ENCODE results near the gene L2HGDH. TPM values are rescaled to one million over a fixed set of nuclear protein-coding genes. Genes with fewer than 3 reads are reported as not detected.

The L2HGDH gene
- total and polyA plus RNA-seq, 9 of the 15 experiments (the other 6 are each of a cell fraction or from before 2014, with no cell fraction given), result 1.7 to 16.1 (median 10.5) TPM

DNA sequence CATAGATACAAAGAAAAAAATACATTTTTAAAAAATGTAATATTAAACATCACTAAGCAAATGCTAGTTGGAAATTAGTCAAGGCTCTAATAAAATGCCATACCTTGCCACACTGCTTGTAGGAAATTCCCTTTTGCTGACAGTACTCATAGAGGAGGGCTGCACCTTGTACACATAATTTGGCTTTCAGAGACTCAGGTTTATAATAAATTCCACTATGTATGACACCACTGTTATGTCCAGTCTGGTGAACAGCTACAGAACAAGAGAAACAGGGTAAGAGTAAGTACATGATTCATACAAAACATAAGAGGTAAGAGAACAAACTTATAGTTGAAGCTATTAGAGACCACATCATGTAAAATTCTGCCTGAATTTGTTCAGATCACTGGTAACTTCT, 10.1 kb downstream of the L2HGDH start:
- H3K9me3 ChIP-seq (replicated peaks; ENCODE audit: control insufficient read depth, insufficient read depth, low read depth, low read length), result no peaks in the 10 kb centered on the region
- ChIA-PET CTCF (ENCODE audit: low intra/inter-chr PET ratio) (no interaction called here), POLR2A (no interaction called here)
- H3K27ac ChIP-seq (ENCODE audit: extremely low read depth, low read depth, low read length), result no peak overlapping the region
- H3K9me1 ChIP-seq (ENCODE audit: control insufficient read depth, insufficient read depth, low read length), result no peaks in the 10 kb centered on the region
- BruUV-seq (replicated peaks), result no TSS peak
- H3K4me2 ChIP-seq (ENCODE audit: insufficient read depth, low read length), result no peak overlapping the region
- H3K79me2 ChIP-seq (ENCODE audit: control insufficient read depth, insufficient read depth, low read length), result peaks cover 15% of the 10 kb centered on the region
- TF ChIP-seq ZNF79 (CRISPR knock-in tag; IDR thresholded peaks at IDR 0.05; ENCODE audit: low read depth) (no peak), FOXJ3 (CRISPR knock-in tag; IDR thresholded peaks at IDR 0.05) (no peak), ZNF76 (CRISPR knock-in tag; IDR thresholded peaks at IDR 0.05; ENCODE audit: borderline replicate concordance) (no peak), THRAP3 (IDR thresholded peaks at IDR 0.05; ENCODE audit: borderline replicate concordance) (no peak), ZNF431 (CRISPR knock-in tag; IDR thresholded peaks at IDR 0.05) (no peak)
- TF ChIP-seq, protein P1, sequence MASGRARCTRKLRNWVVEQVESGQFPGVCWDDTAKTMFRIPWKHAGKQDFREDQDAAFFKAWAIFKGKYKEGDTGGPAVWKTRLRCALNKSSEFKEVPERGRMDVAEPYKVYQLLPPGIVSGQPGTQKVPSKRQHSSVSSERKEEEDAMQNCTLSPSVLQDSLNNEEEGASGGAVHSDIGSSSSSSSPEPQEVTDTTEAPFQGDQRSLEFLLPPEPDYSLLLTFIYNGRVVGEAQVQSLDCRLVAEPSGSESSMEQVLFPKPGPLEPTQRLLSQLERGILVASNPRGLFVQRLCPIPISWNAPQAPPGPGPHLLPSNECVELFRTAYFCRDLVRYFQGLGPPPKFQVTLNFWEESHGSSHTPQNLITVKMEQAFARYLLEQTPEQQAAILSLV (tag; IDR thresholded peaks at IDR 0.05), result no peak
- TF ChIP-seq, protein P2, sequence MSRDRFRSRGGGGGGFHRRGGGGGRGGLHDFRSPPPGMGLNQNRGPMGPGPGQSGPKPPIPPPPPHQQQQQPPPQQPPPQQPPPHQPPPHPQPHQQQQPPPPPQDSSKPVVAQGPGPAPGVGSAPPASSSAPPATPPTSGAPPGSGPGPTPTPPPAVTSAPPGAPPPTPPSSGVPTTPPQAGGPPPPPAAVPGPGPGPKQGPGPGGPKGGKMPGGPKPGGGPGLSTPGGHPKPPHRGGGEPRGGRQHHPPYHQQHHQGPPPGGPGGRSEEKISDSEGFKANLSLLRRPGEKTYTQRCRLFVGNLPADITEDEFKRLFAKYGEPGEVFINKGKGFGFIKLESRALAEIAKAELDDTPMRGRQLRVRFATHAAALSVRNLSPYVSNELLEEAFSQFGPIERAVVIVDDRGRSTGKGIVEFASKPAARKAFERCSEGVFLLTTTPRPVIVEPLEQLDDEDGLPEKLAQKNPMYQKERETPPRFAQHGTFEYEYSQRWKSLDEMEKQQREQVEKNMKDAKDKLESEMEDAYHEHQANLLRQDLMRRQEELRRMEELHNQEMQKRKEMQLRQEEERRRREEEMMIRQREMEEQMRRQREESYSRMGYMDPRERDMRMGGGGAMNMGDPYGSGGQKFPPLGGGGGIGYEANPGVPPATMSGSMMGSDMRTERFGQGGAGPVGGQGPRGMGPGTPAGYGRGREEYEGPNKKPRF (IDR thresholded peaks at IDR 0.05; ENCODE audit: low read depth, low read length), result no peak
- ATAC-seq (no peak), DNase-seq (ENCODE audit: extremely low read depth in 1 of 4, low spot score in 3 of 4) (no peak), FAIRE-seq (no peak)
- no peaks in the 10 kb centered on the region for H4K20me1 ChIP-seq (replicated peaks; ENCODE audit: control insufficient read depth, insufficient read depth, low read length)
- peaks cover 17% of the 10 kb centered on the region; the same call in 2 of the 3 replicates for H3K36me3 ChIP-seq (ENCODE audit: control insufficient read depth, insufficient read depth, low read length)
- H2AFZ ChIP-seq (ENCODE audit: low read depth, low read length), result no peak overlapping the region
- in situ Hi-C loops (cut with MboI) (no loop called here), intact Hi-C loops (cut with micrococcal nuclease) (no loop called here)
- H3K27me3 ChIP-seq (ENCODE audit: control insufficient read depth in 2 of 2, insufficient read depth in 2 of 2, low read length in 2 of 2), result no peaks in the 10 kb centered on the region
- H3K4me3 ChIP-seq, result no peak overlapping the region
- no peak overlapping the region for H3K9ac ChIP-seq (ENCODE audit: insufficient read depth in 1 of 2, low read depth in 2 of 2, low read length in 2 of 2)
- H3K4me1 ChIP-seq (replicated peaks in 1 of 2; ENCODE audit: control insufficient read depth in 2 of 2, insufficient read depth in 2 of 2, low read length in 2 of 2), result peaks cover 4 to 9% of the 10 kb centered on the region in 2 experiments; a peak in 3 of 5 replicates
